ENCODE data around the gene ETNK1. TPM values are rescaled to one million over a fixed set of nuclear protein-coding genes. Genes with fewer than 3 reads are reported as not detected.

Gene ETNK1
- total and polyA plus RNA-seq, 5 donors from 2014 or later = 20.9 to 64.4 (median 22.0) TPM

DNA sequence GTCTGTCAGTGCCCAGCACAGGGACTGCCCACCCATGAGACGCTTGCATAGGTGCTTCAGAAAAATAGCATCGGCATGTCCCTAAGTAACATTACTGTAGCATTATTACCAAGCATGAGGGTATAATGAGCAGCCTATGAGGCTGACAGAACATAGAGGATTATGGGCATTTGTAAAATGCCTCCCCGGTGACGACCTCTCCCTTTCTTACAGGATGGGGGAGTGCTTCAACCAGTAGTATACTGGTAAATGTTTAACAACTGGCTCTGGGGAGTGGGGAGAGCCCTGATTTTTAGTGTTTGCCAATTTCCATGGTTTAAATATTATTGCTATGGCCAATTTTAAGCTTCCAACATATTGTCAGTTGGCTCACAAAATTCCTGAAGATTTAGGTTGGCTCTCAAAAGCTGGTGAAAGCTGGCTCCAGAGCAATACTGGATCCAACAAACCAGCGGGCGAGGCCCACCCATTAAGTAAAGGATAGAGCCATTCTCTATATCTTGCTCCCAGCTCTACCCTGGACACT, 104.5 kb downstream of the ETNK1 start:
- DNase-seq (no peak), ATAC-seq (ENCODE audit: low read depth in 2 of 2) (no peak)
- Histone ChIP-seq H3K4me1 (ENCODE audit: control insufficient read depth, insufficient read depth, low read length, poor library complexity, severe bottlenecking) (no peaks in the 10 kb centered on the region), H3K27me3 (ENCODE audit: control insufficient read depth, insufficient read depth, low read length) (no peaks in the 10 kb centered on the region), H3K27ac (ENCODE audit: insufficient read depth, low read length, poor library complexity, severe bottlenecking) (no peak overlapping the region), H3K9me3 (ENCODE audit: control insufficient read depth in 2 of 2, low read length in 2 of 2) (no peaks in the 10 kb centered on the region), H3K4me3 (ENCODE audit: low read depth, low read length) (no peak overlapping the region), H3K36me3 (ENCODE audit: control insufficient read depth, insufficient read depth, low read length) (no peaks in the 10 kb centered on the region)
- H3K36me3 Mint-ChIP-seq = no peaks in the 10 kb centered on the region
- H3K4me3 Mint-ChIP-seq = no peak overlapping the region
- H3K4me1 Mint-ChIP-seq = no peaks in the 10 kb centered on the region
- H3K27ac Mint-ChIP-seq = no peak overlapping the region
- peaks cover 8% of the 10 kb centered on the region for H3K27me3 Mint-ChIP-seq
- H3K9me3 Mint-ChIP-seq = no peaks in the 10 kb centered on the region

DNA sequence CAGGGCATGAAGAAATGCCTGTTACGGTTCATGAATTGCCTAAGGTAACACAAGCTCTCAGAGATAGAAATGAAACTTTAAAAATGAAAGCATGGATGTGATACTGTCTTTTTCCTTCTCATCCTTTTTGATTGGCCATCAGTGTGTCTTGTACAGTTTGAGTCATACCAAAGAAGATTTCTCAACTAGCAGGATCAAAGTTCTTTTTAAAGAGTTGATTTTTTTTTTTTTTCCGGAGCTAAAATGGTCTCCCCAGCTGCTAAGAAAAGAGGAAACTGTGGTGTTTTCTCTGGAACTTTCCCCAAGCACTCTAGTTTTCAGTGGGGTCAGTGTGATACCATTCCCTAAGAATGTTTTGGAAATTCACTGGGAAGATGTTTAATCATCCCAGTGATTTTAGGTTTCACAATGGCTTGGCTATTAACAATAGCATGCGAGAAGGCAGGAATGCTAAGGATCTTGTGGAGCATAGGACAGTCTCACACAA, 105.0 kb downstream of the ETNK1 start:
- Histone ChIP-seq H3K27me3 (ENCODE audit: control insufficient read depth, insufficient read depth, low read length) (no peaks in the 10 kb centered on the region), H3K4me1 (ENCODE audit: control insufficient read depth, insufficient read depth, low read length, poor library complexity, severe bottlenecking) (no peaks in the 10 kb centered on the region), H3K9me3 (ENCODE audit: control insufficient read depth in 2 of 2, low read length in 2 of 2) (no peaks in the 10 kb centered on the region), H3K36me3 (ENCODE audit: control insufficient read depth, insufficient read depth, low read length) (no peaks in the 10 kb centered on the region), H3K4me3 (ENCODE audit: low read depth, low read length) (no peak overlapping the region), H3K27ac (ENCODE audit: insufficient read depth, low read length, poor library complexity, severe bottlenecking) (no peak overlapping the region)
- H3K4me1 Mint-ChIP-seq = no peaks in the 10 kb centered on the region
- H3K9me3 Mint-ChIP-seq = no peaks in the 10 kb centered on the region
- ATAC-seq (ENCODE audit: low read depth in 2 of 2) (no peak), DNase-seq (no peak)
- no peaks in the 10 kb centered on the region for H3K36me3 Mint-ChIP-seq
- H3K27me3 Mint-ChIP-seq = peaks cover 8% of the 10 kb centered on the region
- no peak overlapping the region for H3K4me3 Mint-ChIP-seq
- no peak overlapping the region for H3K27ac Mint-ChIP-seq

DNA sequence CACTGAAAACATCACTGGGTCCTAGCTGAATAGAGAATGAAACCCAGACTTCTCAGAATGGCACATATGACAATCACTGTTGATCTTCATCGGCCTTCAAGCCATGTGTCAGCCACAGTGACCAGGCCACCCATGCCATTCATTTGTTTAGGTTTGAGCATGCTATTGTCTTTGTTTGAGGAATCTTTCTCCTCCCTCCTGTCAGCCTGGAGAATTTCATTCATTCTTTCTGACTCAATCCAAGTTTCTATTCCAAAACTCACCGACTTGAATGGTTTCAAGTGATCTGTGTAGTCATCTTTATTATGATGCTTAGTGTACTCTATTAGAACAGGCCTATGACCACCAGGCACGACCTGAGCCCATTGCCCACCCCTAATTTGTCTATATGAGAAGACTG, 106.3 kb downstream of the ETNK1 start:
- H3K4me1 ChIP-seq (ENCODE audit: control insufficient read depth, insufficient read depth, low read length, poor library complexity, severe bottlenecking) = no peaks in the 10 kb centered on the region
- no peak overlapping the region for H3K27ac Mint-ChIP-seq
- H3K27me3 Mint-ChIP-seq = peaks cover under 1% of the 10 kb centered on the region
- no peaks in the 10 kb centered on the region for H3K36me3 Mint-ChIP-seq
- H3K4me3 ChIP-seq (ENCODE audit: low read depth, low read length) = no peak overlapping the region
- no peaks in the 10 kb centered on the region for H3K9me3 Mint-ChIP-seq
- no peaks in the 10 kb centered on the region for H3K9me3 ChIP-seq (ENCODE audit: control insufficient read depth in 2 of 2, low read length in 2 of 2)
- no peaks in the 10 kb centered on the region for H3K27me3 ChIP-seq (ENCODE audit: control insufficient read depth, insufficient read depth, low read length)
- DNase-seq = no peak
- no peak overlapping the region for H3K4me3 Mint-ChIP-seq
- no peak overlapping the region for H3K27ac ChIP-seq (ENCODE audit: insufficient read depth, low read length, poor library complexity, severe bottlenecking)
- no peaks in the 10 kb centered on the region for H3K36me3 ChIP-seq (ENCODE audit: control insufficient read depth, insufficient read depth, low read length)
- H3K4me1 Mint-ChIP-seq = no peaks in the 10 kb centered on the region
- ATAC-seq (ENCODE audit: low read depth in 2 of 2) = no peak

DNA sequence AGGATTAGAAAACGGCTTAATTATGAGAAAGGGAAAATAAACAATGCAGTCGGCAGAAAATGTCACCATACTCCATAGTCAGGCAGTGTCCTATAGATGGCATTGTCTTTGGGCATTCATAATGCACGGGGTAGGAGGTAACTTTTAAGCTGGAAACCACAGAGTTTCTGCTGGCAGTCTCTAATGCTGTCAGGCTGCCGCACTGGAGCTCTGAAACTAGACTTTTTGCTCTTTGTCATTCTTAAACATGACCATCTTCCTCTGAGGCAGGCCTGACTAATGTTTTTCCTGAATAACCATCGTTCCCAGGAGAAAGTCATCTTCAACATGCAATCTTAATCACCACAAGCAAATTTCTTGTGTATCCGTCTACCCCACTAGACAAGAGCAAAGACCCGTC, 108.8 kb downstream of the ETNK1 start:
- Mint-ChIP-seq H3K36me3 (no peaks in the 10 kb centered on the region), H3K4me1 (no peaks in the 10 kb centered on the region), H3K27ac (no peak overlapping the region), H3K27me3 (no peaks in the 10 kb centered on the region), H3K4me3 (no peak overlapping the region), H3K9me3 (peaks cover 0 to 2% (median 0%) of the 10 kb centered on the region in 7 donors)
- DNase-seq = no peak
- Histone ChIP-seq H3K36me3 (ENCODE audit: control insufficient read depth, insufficient read depth, low read length) (no peaks in the 10 kb centered on the region), H3K27me3 (ENCODE audit: control insufficient read depth, insufficient read depth, low read length) (no peaks in the 10 kb centered on the region), H3K4me1 (ENCODE audit: control insufficient read depth, insufficient read depth, low read length, poor library complexity, severe bottlenecking) (no peaks in the 10 kb centered on the region), H3K4me3 (ENCODE audit: low read depth, low read length) (no peak overlapping the region), H3K27ac (ENCODE audit: insufficient read depth, low read length, poor library complexity, severe bottlenecking) (no peak overlapping the region), H3K9me3 (ENCODE audit: control insufficient read depth in 2 of 2, low read length in 2 of 2) (no peaks in the 10 kb centered on the region)
- no peak for ATAC-seq (ENCODE audit: low read depth in 2 of 2)

DNA sequence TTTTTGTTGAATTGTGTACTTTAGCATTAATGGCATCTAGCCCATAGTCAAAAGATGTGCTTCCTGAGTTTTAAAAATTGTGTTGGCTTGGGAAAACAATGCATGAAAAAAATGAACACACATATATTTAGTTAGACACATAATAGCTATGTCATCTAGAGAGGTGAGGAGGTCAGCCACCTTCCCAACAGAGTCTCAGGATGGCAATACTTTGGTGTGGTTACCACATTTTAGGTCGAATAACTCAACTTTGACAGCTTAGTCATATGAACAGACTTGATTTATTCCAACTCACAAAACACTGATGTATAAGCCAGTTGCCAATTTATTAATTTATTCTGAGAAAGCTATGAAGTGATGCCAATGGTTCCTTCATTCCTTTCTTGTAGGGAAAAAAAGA, 114.0 kb downstream of the ETNK1 start:
- H3K27ac Mint-ChIP-seq = no peak overlapping the region
- no peaks in the 10 kb centered on the region for H3K4me1 Mint-ChIP-seq
- no peak overlapping the region for H3K4me3 Mint-ChIP-seq
- H3K36me3 Mint-ChIP-seq = peaks cover 3% of the 10 kb centered on the region
- peaks cover 4% of the 10 kb centered on the region for H3K27me3 Mint-ChIP-seq
- H3K27ac ChIP-seq (ENCODE audit: insufficient read depth, low read length, poor library complexity, severe bottlenecking) = no peak overlapping the region
- no peak for ATAC-seq (ENCODE audit: low read depth in 2 of 2)
- no peak for DNase-seq
- H3K9me3 Mint-ChIP-seq = peaks cover 0 to 2% (median 0%) of the 10 kb centered on the region in 7 donors
- H3K27me3 ChIP-seq (ENCODE audit: control insufficient read depth, insufficient read depth, low read length) = no peaks in the 10 kb centered on the region
- H3K4me3 ChIP-seq (ENCODE audit: low read depth, low read length) = no peak overlapping the region
- H3K9me3 ChIP-seq (ENCODE audit: control insufficient read depth in 2 of 2, low read length in 2 of 2) = no peaks in the 10 kb centered on the region
- H3K4me1 ChIP-seq (ENCODE audit: control insufficient read depth, insufficient read depth, low read length, poor library complexity, severe bottlenecking) = no peaks in the 10 kb centered on the region
- no peaks in the 10 kb centered on the region for H3K36me3 ChIP-seq (ENCODE audit: control insufficient read depth, insufficient read depth, low read length)

Other genes with a start within 250 kb of the ETNK1 start
- gene C2CD5, start 80.6 kb upstream of the ETNK1 start, total RNA-seq = 40.0 TPM
- gene C2CD5, start 80.6 kb upstream of the ETNK1 start, polyA plus RNA-seq = 10 to 100 TPM; 12.8 to 23.3 (median 18.7) TPM